GM12865 (cell line): ENCODE measurements around the gene PLEKHG5.
A peak's percentile ranks its signal among the peaks of the same experiment; 100 is the strongest.

ENCODE experiments used
- DNase-seq: peaks from one replicate; pipeline ENCODE4 v3.0.0; 2010; ENCODE audit warnings: low read depth
- H3K4me3 ChIP-seq: 2 replicates; pipeline ENCODE4 v1.5.1; 2011; ENCODE audit warnings: mild to moderate bottlenecking, low read depth, low read length, control low read depth
- CTCF ChIP-seq: IDR thresholded peaks from 2 replicates; pipeline ENCODE4 v1.5.1; 2011; ENCODE audit warnings: low read length, control low read depth, low read depth, inconsistent platforms; ENCODE audit not compliant: insufficient read depth; ENCODE audit errors: missing control alignments

The PLEKHG5 gene

GRCh38 chr1:6519491-6519934, 28.0 kb upstream of the PLEKHG5 start:
- H3K4me3 ChIP-seq, result no peak overlapping the region
- TF ChIP-seq CTCF, result no peak
- DNase-seq, result no peak

DNA sequence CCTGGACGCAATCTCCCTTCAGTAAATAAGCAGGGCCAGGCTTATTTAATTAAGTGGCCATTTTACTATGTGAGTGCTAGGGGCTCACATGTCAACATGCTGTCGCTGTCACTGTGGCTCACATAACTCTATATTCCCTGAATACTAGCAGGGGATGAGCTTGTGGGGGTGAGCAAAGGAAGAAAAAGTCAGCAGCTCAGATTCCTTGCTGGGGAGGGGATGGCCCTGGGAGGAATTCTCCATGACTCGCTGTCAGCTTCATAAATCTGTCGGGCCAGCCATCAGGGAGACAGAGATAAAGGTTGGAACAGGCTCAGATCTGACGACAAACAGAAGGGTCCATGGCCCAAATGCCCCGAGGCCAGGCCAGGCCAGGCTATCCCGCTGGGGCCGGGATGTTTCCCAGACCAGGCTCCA, 26.0 kb upstream of the PLEKHG5 start:
- no peak for TF ChIP-seq CTCF
- DNase-seq, result no peak
- H3K4me3 ChIP-seq, result no peak overlapping the region

GRCh38 chr1:6515771-6516170, 24.3 kb upstream of the PLEKHG5 start:
- TF ChIP-seq CTCF, result no peak
- DNase-seq, result no peak
- H3K4me3 ChIP-seq, result no peak overlapping the region

GRCh38 chr1:6513320-6513801, 21.9 kb upstream of the PLEKHG5 start:
- TF ChIP-seq CTCF, result no peak

DNA sequence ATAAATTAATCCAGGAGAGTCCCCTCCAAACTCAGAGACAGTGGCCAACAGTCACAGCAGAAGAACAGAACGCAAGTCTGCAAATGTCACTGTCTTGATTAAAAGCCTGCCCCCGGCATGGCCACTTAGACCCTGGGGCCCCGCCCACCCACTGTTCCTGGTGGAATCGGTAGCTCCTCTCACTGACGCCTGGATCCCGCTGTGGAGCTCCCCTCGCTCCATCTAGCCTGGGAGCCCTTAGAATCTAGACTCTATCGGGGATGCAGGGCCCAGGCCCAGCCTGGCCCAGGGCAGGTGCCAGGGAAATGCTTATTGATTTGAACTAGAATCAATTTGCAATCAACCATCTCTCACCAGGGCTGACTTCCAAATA, 21.4 kb upstream of the PLEKHG5 start:
- DNase-seq, result no peak
- TF ChIP-seq CTCF, result no peak
- H3K4me3 ChIP-seq, result no peak overlapping the region

More at GRCh38 chr1:6513320-6513801, 21.9 kb upstream of the PLEKHG5 start:
- DNase-seq, result peak; percentile 21
- no peak overlapping the region for H3K4me3 ChIP-seq

DNA sequence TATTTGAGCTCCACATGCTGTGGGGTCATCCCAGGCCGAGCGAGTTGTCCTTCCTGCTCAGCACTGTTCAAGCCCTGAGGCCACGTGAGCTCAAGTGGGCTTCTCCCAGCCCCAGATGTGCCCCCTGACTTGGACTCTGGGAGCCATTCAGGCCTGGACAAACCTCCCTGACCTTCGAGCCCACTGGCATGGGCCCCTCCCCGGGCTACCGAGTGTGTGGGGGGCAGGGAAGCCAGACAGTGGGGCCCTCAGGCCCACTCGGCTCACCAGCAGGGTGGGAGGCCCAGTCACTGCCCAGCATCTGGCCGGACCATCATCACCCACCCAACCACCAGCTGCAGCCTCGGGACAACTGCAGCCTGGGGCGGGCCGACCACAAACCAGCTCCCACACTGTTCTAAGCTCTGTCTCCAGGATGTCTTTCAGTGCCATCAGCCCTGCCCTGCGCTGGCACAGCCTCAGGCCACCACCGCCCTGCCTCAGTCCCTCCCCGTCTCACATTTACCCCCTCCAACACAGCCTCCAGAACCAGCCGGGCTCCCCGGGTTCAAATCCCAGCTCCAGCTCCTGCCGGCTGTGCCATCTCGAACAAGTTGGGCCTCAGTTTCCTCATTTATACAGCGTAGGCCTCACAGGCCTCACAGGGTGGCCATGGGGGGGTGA, 20.9 kb upstream of the PLEKHG5 start:
- no peak for DNase-seq

More for the DNA sequence above, 20.9 kb upstream of the PLEKHG5 start:
- no peak overlapping the region for H3K4me3 ChIP-seq
- no peak for TF ChIP-seq CTCF
